Fibroblast of mammary gland (primary cell): ENCODE results near the gene SEMA4F.

Experiments
- DNase-seq: peaks from one replicate; pipeline ENCODE4 v3.0.0-alpha.2; 2010; ENCODE audit warnings: low read depth
- H3K4me3 ChIP-seq: 2 replicates; pipeline ENCODE4 v1.5.1; 2011; ENCODE audit warnings: low read depth, mild to moderate bottlenecking, low read length, moderate library complexity; ENCODE audit not compliant: control insufficient read depth
- CTCF ChIP-seq: conservative IDR thresholded peaks from 2 replicates; pipeline ENCODE4 v1.5.1; 2011; ENCODE audit warnings: low read depth, low read length, inconsistent platforms; ENCODE audit not compliant: control insufficient read depth, insufficient read depth

Gene SEMA4F

DNA sequence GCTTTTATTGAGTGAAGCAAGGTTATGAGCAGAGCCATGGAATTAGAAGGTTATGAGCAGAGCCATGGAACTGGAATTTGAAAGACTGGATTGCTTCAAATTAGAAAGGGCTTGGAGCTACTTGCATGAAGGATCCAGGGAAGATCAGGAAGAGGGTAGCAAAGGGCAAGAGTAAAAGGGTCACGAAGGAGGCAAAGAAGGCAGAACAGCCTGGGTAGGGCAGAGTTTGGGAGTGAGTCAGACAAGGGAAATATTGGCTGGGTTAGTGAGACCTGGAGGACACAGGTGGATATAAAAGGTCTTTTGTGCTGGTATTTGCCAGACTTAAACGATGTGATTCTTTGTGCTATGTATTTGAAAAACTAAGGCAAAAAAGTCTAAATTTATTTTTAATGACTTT lies 65.0 kb downstream of the SEMA4F start:
- TF ChIP-seq CTCF: no peak
- no peak for DNase-seq
- H3K4me3 ChIP-seq: no peak overlapping the region

GRCh38 chr2:74721316-74721715 lies 67.3 kb downstream of the SEMA4F start:
- H3K4me3 ChIP-seq: no peak overlapping the region
- no peak for TF ChIP-seq CTCF
- DNase-seq: no peak

DNA sequence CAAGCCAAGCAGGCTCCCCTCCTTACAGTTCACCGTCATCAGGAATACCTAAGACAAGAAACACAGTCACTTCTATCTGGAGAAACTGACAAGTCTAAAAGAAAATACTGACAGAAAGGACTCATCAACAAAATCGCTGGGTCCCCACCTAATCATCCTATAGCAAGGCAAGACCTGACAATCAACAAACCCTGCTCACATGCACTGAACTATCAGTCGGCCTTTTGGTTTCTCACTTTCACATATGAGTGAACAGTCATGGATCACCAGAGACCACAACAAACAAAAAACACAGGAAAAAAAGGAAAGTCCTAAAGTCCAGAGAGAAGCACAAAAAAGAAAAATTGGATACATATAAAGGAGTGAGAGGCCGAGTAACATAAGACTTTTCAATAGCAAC lies 70.4 kb downstream of the SEMA4F start:
- TF ChIP-seq CTCF: no peak
- no peak overlapping the region for H3K4me3 ChIP-seq
- no peak for DNase-seq

GRCh38 chr2:74725287-74725686 lies 71.2 kb downstream of the SEMA4F start:
- TF ChIP-seq CTCF: no peak
- DNase-seq: no peak

DNA sequence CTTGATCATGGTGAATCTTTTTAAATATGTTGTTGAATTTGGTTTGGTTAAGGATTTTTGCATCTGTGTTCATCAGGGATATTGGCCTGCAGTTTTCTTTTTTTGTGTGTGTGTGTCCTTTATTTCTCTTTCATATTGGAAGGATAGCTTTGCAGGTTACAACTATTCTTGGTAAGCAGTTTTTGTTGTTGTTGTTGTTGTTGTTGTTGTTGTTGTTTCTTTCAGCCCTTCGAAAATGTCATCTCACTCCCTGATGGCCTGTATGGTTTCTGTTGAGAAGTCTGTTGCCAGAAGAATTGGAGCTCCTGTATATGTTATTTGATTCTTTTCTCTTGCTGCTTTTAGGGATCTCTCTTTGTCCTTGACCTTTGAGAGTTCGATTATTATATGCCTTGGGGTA lies 74.8 kb downstream of the SEMA4F start:
- no peak overlapping the region for H3K4me3 ChIP-seq
- no peak for TF ChIP-seq CTCF
- no peak for DNase-seq

More at GRCh38 chr2:74725287-74725686, 71.2 kb downstream of the SEMA4F start:
- no peak overlapping the region for H3K4me3 ChIP-seq

GRCh38 chr2:74730530-74730929 lies 76.5 kb downstream of the SEMA4F start:
- H3K4me3 ChIP-seq: no peak overlapping the region
- TF ChIP-seq CTCF: no peak
- DNase-seq: no peak
